IMR-90 (cell line): ENCODE results near the gene INPP5F. TPM values are rescaled to one million over a fixed set of nuclear protein-coding genes. Genes with fewer than 3 reads are reported as not detected.

Experiments used
- ATAC-seq: fragments of 200-7000 bp; cut with Tn5 transposase; 2 replicates; pipeline ENCODE4 v1.9.1; 2020; ENCODE audit warnings: low read depth, mild to moderate bottlenecking, moderate library complexity
- BruUV-seq: library from RNA; stranded (reverse); fragments of 400-500 nt; replicated peaks from 2 replicates; lab custom pipeline; 2021; lab: Mats Ljungman, UMichigan
- CTCF ChIA-PET: fragments of 300-600 bp; formaldehyde crosslinking; extraction: SDS; loops from one replicate; lab custom pipeline; 2021; ENCODE audit warnings: antibody characterized with exemption; lab: Yijun Ruan, JAX
- POLR2A ChIA-PET: fragments of 300-600 bp; sonication (Branson Sonifier 250); formaldehyde crosslinking; loops from one replicate; lab custom pipeline; 2022; ENCODE audit warnings: antibody characterized with exemption; ENCODE audit not compliant: unreplicated experiment; lab: Charles Lee
- DNase-seq: peaks from one replicate; pipeline ENCODE4 v3.0.0; 2013
- H2AFZ ChIP-seq: replicated peaks from 2 replicates; pipeline ENCODE3; 2013; ENCODE audit warnings: low read length, mild to moderate bottlenecking; ENCODE audit not compliant: poor library complexity
- H2AK5ac ChIP-seq: 2 replicates; pipeline ENCODE4 v1.6.1; 2013; ENCODE audit warnings: low read depth, low read length, inconsistent platforms
- H2AK9ac ChIP-seq: replicated peaks from 2 replicates; pipeline ENCODE3; 2013; ENCODE audit warnings: mild to moderate bottlenecking, low read depth, low read length, moderate library complexity; ENCODE audit not compliant: poor library complexity
- H2BK120ac ChIP-seq: 2 replicates; pipeline ENCODE4 v1.6.1; 2013; ENCODE audit warnings: low read depth, low read length, inconsistent platforms
- H2BK15ac ChIP-seq: 3 replicates; pipeline ENCODE4 v1.6.1; 2013; ENCODE audit warnings: low read depth, low read length, inconsistent platforms
- H2BK20ac ChIP-seq: 2 replicates; pipeline ENCODE4 v1.6.1; 2013; ENCODE audit warnings: low read depth, mild to moderate bottlenecking, inconsistent platforms, low read length, moderate library complexity
- H2BK5ac ChIP-seq: 2 replicates; pipeline ENCODE4 v1.6.1; 2013; ENCODE audit warnings: mild to moderate bottlenecking, low read depth, low read length, inconsistent platforms; ENCODE audit not compliant: poor library complexity, severe bottlenecking
- H3K14ac ChIP-seq: replicated peaks from 2 replicates; pipeline ENCODE4 v1.6.1; 2013; ENCODE audit warnings: low read depth, low read length, inconsistent platforms
- H3K18ac ChIP-seq: 2 replicates; pipeline ENCODE4 v1.6.1; 2013; ENCODE audit warnings: low read depth, low read length, control low read depth
- H3K23ac ChIP-seq: 2 replicates; pipeline ENCODE4 v1.6.1; 2013; ENCODE audit warnings: low read depth, low read length, inconsistent platforms
- H3K27ac ChIP-seq: 2 replicates; pipeline ENCODE4 v1.5.1; 2013; ENCODE audit warnings: mild to moderate bottlenecking, control low read depth, low read length; ENCODE audit not compliant: insufficient read depth
- H3K27me3 ChIP-seq: 2 replicates; pipeline ENCODE4 v1.6.1; 2013; ENCODE audit warnings: low read length; ENCODE audit not compliant: control insufficient read depth, insufficient read depth
- H3K36me3 ChIP-seq: 2 replicates; pipeline ENCODE4 v1.6.1; 2013; ENCODE audit warnings: low read length, mixed read lengths; ENCODE audit not compliant: control insufficient read depth, insufficient read depth
- H3K4ac ChIP-seq: 2 replicates; pipeline ENCODE4 v1.6.1; 2013; ENCODE audit warnings: low read depth, low read length, inconsistent platforms
- H3K4me1 ChIP-seq: 2 replicates; pipeline ENCODE4 v1.6.1; 2013; ENCODE audit warnings: low read length, mixed read lengths; ENCODE audit not compliant: control insufficient read depth, insufficient read depth
- H3K4me2 ChIP-seq: 2 replicates; pipeline ENCODE4 v1.6.1; 2013; ENCODE audit warnings: low read depth, mild to moderate bottlenecking, control low read depth, low read length, moderate library complexity
- H3K4me3 ChIP-seq: 2 replicates; pipeline ENCODE4 v1.5.1; 2013; ENCODE audit warnings: low read depth, mild to moderate bottlenecking, control low read depth, low read length, moderate library complexity; ENCODE audit not compliant: insufficient read depth
- H3K56ac ChIP-seq: 2 replicates; pipeline ENCODE4 v1.6.1; 2013; ENCODE audit warnings: low read length, inconsistent platforms; ENCODE audit not compliant: insufficient read depth; ENCODE audit errors: extremely low read depth
- H3K79me1 ChIP-seq, 2 experiments: 2 replicates each; pipeline ENCODE4 v1.6.1; 2013; ENCODE audit warnings: low read length in 2 of 2, inconsistent platforms in 1 of 2, low read depth in 1 of 2
- H3K9ac ChIP-seq: 2 replicates; pipeline ENCODE4 v1.6.1; 2013; ENCODE audit warnings: low read depth, low read length, control low read depth
- H3K9me1 ChIP-seq: 2 replicates; pipeline ENCODE4 v1.6.1; 2013; ENCODE audit warnings: low read length, inconsistent platforms; ENCODE audit not compliant: insufficient read depth
- H3K9me3 ChIP-seq: 2 replicates; pipeline ENCODE4 v1.6.1; 2013; ENCODE audit warnings: low read length; ENCODE audit not compliant: control insufficient read depth, insufficient read depth
- H4K20me1 ChIP-seq: 2 replicates; pipeline ENCODE4 v1.6.1; 2013; ENCODE audit warnings: low read length, inconsistent platforms; ENCODE audit not compliant: insufficient read depth
- H4K5ac ChIP-seq: 2 replicates; pipeline ENCODE4 v1.6.1; 2013; ENCODE audit warnings: mild to moderate bottlenecking, low read depth, low read length, control low read depth
- H4K8ac ChIP-seq, 2 experiments: 2 replicates each; pipeline ENCODE4 v1.6.1; 2013; ENCODE audit warnings: low read depth in 2 of 2, low read length in 2 of 2, control low read depth in 1 of 2, inconsistent platforms in 1 of 2
- H4K91ac ChIP-seq: 2 replicates; pipeline ENCODE4 v1.6.1; 2013; ENCODE audit warnings: low read depth, low read length, inconsistent platforms; ENCODE audit not compliant: insufficient read depth
- BHLHE40 ChIP-seq: fragments of 150-350 bp; IDR thresholded peaks from 2 replicates; pipeline ENCODE4 v1.6.1; 2016; ENCODE audit warnings: mild to moderate bottlenecking, low read depth, low read length
- CTCF ChIP-seq: conservative IDR thresholded peaks from 2 replicates; pipeline ENCODE4 v1.5.1; 2012; ENCODE audit warnings: mild to moderate bottlenecking, low read depth, low read length, improper control_type of control experiment
- NFE2L2 ChIP-seq: fragments of 150-350 bp; IDR thresholded peaks from 2 replicates; pipeline ENCODE4 v1.6.1; 2016; ENCODE audit warnings: low read depth, mild to moderate bottlenecking, low read length
- WGBS, 2 experiments: methylation state at CpG; one replicate each; pipeline versions ENCODE4 v1.1.5 to v1.1.7; 2013; ENCODE audit warnings: missing lambda C conversion rate in 2 of 2; ENCODE audit not compliant: insufficient read length in 1 of 2; ENCODE audit errors: extremely low coverage in 2 of 2; 5-methylcytosine and 5-hydroxymethylcytosine counted together
- dilution Hi-C: fragments of 300-500 bp; cut with HindIII; formaldehyde crosslinking; loops from one replicate; pipeline ENCODE4 v1.14.3; 2018; ENCODE audit warnings: low sequenced_read_pairs; ENCODE audit not compliant: unreplicated experiment
- in situ Hi-C: fragments of 300-500 bp; cut with MboI; formaldehyde crosslinking; loops from 3 replicates; pipeline ENCODE4 v1.14.3; 2019; ENCODE audit warnings: low sequenced_read_pairs, inconsistent platforms, mixed read lengths
- intact Hi-C: fragments of 100-400 bp; cut with micrococcal nuclease; formaldehyde crosslinking; loops from 2 replicates; pipeline ENCODE4 v1.10.0; 2022
- polyA plus RNA-seq, 3 experiments: library from polyadenylated mRNA; depleted of rRNA; stranded (reverse); fragments of >200 nt; gene quantifications; 2 replicates each; pipeline ENCODE4 v1.2.3, GENCODE V29; 2012; ENCODE audit warnings: low replicate concordance in 1 of 3
- total RNA-seq: library from RNA; depleted of rRNA; stranded (reverse); fragments of >200 nt; gene quantifications from 2 replicates; pipeline ENCODE4 v1.2.3, GENCODE V29; 2012

The INPP5F gene
- total and polyA plus RNA-seq, 2 of the 4 experiments (the other 2 are of a cell fraction), result 19.0 to 29.6 TPM

DNA sequence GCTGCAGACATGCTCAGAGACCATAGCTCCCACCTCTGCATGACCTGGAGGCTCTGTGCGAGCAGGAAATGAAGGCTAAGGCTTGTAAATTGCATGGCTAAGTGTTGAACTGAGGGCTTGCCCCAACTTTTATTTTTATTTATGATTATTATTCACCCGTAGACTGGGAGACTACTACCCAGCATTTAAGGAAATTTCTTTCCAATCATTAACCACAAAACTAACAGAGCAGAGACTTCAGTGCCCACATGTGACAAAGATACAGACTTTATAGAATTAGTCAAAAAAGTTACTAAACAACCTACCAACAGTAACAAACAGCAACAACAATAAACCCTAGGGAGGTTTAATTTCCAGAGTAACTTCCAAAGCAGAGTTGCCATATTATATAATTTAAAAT, 107.1 kb downstream of the INPP5F start:
- CTCF ChIA-PET, result no interaction called here
- Histone ChIP-seq H3K56ac (no peak overlapping the region), H4K5ac (no peak overlapping the region), H3K9me3 (no peaks in the 10 kb centered on the region), H2BK15ac (no peak overlapping the region), H3K4ac (no peak overlapping the region), H2BK5ac (no peak overlapping the region), H2BK20ac (no peak overlapping the region), H2AK9ac (no peak overlapping the region), H3K18ac (no peak overlapping the region), H4K91ac (no peak overlapping the region), H3K36me3 (peaks cover 48% of the 10 kb centered on the region), H4K20me1 (no peaks in the 10 kb centered on the region), H3K9ac (no peak overlapping the region), H3K23ac (no peak overlapping the region), H3K27me3 (no peaks in the 10 kb centered on the region), H2AK5ac (no peak overlapping the region), H2AFZ (no peak overlapping the region), H3K4me2 (no peak overlapping the region), H4K8ac (no peak overlapping the region), H3K4me3 (no peak overlapping the region), H3K79me1 (peaks cover 14 to 17% of the 10 kb centered on the region in 2 experiments), H3K14ac (no peak overlapping the region), H2BK120ac (no peak overlapping the region), H3K4me1 (no peaks in the 10 kb centered on the region), H3K27ac (no peak overlapping the region), H3K9me1 (peaks cover 5% of the 10 kb centered on the region; the same call in 1 of the 2 replicates)
- no TSS peak for BruUV-seq
- ATAC-seq (no peak), DNase-seq (no peak)
- in situ Hi-C loops (no loop called here), dilution Hi-C loops (no loop called here), intact Hi-C loops (no loop called here)
- TF ChIP-seq NFE2L2 (no peak), CTCF (no peak), BHLHE40 (no peak)
- WGBS, 2 experiments, result no CpG with 5 or more reads among the region's 2 CpGs
- POLR2A ChIA-PET, result no interaction called here
